GM19468 (cell line): Measurements from ENCODE around the gene ZNF267.
"Not testable (repeated sequence)": the region's sequence is repeated elsewhere in the genome, so short reads cannot be mapped to it uniquely, and the experiment has no call there.

Experiments
- ATAC-seq: cut with Tn5 transposase; IDR thresholded peaks from one replicate; pipeline ENCODE4 v1.9.1; 2021; ENCODE audit warnings: mild to moderate bottlenecking, moderate library complexity, moderate number of reproducible peaks; ENCODE audit not compliant: unreplicated experiment; ENCODE audit errors: extremely low read depth

ZNF267 gene

GRCh38 chr16:31877876-31878642, 4.5 kb downstream of the ZNF267 start:
- ATAC-seq = no peak

- ATAC-seq = no peak
Measured at GRCh38 chr16:31879937-31880321, 6.3 kb downstream of the ZNF267 start.

GRCh38 chr16:31880322-31880979, 6.8 kb downstream of the ZNF267 start:
- no peak for ATAC-seq

- no peak for ATAC-seq
Measured at GRCh38 chr16:31886227-31886626, 12.6 kb downstream of the ZNF267 start.

- ATAC-seq = no peak
Measured at GRCh38 chr16:31888735-31889134, 15.1 kb downstream of the ZNF267 start.

- not testable (repeated sequence) for ATAC-seq
Measured at GRCh38 chr16:31892111-31892510, 18.5 kb downstream of the ZNF267 start.

- ATAC-seq = no peak
Measured at GRCh38 chr16:31893824-31894223, 20.2 kb downstream of the ZNF267 start.

- ATAC-seq = no peak
Measured at GRCh38 chr16:31897283-31897682, 23.7 kb downstream of the ZNF267 start.

- no peak for ATAC-seq
Measured at GRCh38 chr16:31899505-31899904, 25.9 kb downstream of the ZNF267 start.

GRCh38 chr16:31904571-31904970, 31.0 kb downstream of the ZNF267 start:
- ATAC-seq = not testable (repeated sequence)

- ATAC-seq = no peak
Measured at GRCh38 chr16:31913668-31914067, 40.1 kb downstream of the ZNF267 start.

GRCh38 chr16:31916056-31916488, 42.5 kb downstream of the ZNF267 start:
- no peak for ATAC-seq

- no peak for ATAC-seq
Measured at GRCh38 chr16:31920373-31920772, 46.8 kb downstream of the ZNF267 start.

- not testable (repeated sequence) for ATAC-seq
Measured at GRCh38 chr16:31951806-31952205, 78.2 kb downstream of the ZNF267 start.

GRCh38 chr16:31952206-31952605, 78.6 kb downstream of the ZNF267 start:
- ATAC-seq = not testable (repeated sequence)

GRCh38 chr16:31956221-31956620, 82.6 kb downstream of the ZNF267 start:
- ATAC-seq = not testable (repeated sequence)

- not testable (repeated sequence) for ATAC-seq
Measured at GRCh38 chr16:31960186-31960910, 86.7 kb downstream of the ZNF267 start.
